ENCODE data around the gene CDHR2.

CDHR2 gene

DNA sequence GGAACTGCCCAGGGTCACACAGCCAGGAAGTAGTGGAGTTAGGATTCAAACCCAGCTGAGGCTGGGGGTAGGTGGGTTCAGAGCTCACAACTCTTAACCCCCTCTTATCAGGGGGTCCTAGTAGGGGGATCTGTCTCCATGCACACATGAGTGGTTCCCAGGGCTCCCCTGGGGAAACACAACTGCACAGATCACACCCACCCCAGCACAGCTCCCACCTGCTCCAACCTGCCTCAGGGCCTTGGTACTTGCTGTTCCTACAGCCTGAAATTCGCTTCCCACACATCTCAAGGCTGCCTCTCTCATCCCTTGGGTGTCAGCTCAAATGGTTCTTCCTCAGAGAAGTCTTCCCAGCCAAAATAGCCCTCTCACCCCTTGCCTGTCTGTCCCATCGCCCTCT lies 76.4 kb downstream of the CDHR2 start:
- DNase-seq: no peak

DNA sequence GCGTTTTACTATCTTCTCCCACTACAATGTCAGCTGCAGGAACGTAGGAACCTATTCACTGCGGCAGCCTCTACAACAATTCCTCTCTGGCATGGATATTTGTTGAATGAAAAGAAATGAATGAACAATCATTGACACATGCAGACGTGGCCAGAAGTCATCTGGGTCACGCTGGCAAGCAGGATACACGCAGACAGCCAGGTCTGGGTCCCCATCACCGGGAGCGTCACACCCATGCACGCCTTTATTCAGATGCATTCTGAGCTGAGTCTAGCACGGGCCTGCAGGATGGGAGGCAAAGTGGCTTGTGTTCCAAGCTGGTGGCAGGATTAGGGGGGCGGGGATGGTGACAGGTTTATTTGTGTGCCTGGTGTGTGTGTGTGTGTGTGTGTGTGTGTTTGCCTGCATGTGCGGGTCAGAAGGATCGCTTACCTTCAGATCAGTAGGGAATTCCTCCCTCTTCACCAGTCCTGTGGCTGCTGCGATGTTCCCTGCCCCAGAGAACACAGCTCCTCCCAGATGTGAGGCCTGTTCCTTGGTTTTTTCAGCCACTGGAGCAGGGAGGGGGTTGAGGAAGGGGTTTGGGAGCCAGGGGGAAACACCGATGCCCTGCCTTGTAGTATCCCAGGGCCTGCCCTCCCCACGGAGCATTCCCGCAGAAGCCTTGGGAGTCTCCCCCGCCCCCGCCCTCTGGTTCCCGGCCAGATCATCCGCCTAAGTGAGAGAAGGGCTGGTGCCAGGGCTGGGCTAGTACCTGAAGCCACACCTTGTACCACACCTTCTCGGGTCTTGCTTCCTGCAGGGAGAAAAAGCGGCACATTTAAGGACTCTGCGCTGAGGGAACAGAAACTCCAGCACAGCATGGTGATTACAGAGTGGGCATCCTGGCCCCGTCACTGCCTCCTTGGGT lies 77.1 kb downstream of the CDHR2 start:
- DNase-seq: no peak

DNA sequence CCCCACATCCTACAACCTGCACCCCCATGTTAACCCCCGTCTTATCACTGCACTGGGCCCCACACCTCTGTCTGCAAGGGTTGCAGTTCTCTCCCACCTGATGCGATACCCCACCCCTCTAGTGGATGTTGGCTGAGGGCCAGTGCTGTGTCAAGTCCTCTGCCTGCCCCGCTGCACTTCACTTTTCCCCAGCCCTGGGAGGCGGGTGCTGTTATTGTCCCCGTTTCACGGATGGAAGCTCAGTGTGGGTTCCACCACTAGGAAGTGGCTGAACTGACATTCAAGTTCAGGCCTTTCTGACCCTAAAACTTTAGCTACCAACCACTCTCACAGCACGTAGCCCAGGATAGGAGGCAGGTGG lies 77.7 kb downstream of the CDHR2 start:
- DNase-seq: no peak

DNA sequence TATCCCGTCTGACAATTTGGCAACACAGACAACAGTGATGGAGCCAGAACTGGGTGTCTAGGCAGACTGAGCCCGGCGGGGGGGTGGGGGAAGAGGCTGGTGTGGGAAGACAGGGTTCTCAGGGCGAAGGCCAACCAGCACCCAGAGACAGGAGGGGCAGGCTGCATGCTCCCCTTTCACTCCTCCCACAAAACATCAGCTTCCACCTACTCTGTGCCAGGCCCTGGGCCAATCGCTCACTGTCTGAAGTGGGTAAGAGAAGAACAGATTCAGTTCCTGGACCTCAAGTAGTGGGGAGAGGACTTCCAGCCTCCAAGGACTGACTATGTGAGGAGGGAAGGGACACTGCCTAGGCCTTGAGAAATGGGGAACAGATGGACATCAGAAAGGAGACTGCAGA lies 78.4 kb downstream of the CDHR2 start:
- no peak for DNase-seq

DNA sequence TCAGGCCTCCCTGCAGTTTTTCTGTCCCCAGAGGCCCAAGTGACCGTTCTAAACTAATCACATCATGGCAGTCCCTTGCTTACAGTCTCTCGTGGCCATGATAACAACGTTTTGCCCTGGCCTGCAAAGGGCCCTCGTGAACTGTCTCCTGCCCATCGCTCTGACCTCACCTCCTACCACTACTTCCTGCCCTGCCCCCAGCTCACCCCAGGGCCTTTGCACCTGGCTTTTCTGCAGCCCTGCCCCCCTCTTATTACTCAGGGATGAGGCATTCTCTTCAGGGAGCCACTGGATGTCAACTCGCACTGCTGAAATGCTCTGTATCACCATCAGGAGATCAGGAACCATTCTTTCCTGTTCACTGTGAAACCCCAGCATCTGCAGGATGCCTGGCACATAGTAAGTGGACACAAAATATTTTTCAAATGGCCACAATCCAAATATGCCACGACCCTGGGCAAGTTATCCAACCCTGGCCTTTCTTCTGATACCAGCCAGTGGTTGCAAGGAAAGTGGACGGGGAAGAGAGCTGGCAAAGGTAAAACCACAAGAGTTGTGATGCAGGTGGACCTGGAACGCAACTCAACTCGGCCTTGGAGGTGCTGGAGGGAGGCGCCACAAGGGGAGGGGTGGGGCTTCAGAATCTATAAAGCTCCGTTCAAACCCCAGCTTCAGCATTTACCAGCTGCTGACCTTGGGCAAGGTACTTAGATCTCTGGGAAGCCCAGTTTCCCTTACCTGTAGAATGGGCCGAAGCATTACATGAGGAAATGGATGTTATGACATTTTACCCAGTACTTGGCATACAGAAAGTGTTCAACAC lies 79.5 kb downstream of the CDHR2 start:
- DNase-seq: no peak

DNA sequence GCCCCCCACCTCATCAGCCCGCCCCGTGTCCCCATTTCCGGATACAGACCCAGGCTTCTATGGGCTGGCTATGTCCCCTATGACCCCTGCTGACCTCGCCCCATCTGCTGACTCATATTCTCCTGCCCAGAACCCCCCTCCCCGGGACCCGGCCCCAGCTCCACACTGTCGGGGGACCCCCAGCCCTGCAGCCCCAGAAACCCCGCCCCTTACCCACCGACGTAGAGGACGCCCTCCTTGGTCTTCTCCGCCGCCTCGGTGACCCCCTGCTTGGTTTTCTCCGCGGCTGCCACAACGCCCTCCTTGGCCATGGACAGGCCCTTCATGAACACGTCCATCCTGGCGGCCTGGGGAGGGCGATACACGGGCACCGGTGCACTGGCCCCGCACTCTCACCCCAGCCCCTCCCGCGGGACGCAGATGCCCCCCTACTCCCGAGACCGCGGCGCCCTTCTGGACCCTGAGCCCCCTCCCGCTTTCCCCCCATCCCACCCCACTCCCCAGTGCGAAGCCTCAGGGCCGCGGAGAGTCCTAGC lies 80.2 kb downstream of the CDHR2 start:
- DNase-seq: no peak

DNA sequence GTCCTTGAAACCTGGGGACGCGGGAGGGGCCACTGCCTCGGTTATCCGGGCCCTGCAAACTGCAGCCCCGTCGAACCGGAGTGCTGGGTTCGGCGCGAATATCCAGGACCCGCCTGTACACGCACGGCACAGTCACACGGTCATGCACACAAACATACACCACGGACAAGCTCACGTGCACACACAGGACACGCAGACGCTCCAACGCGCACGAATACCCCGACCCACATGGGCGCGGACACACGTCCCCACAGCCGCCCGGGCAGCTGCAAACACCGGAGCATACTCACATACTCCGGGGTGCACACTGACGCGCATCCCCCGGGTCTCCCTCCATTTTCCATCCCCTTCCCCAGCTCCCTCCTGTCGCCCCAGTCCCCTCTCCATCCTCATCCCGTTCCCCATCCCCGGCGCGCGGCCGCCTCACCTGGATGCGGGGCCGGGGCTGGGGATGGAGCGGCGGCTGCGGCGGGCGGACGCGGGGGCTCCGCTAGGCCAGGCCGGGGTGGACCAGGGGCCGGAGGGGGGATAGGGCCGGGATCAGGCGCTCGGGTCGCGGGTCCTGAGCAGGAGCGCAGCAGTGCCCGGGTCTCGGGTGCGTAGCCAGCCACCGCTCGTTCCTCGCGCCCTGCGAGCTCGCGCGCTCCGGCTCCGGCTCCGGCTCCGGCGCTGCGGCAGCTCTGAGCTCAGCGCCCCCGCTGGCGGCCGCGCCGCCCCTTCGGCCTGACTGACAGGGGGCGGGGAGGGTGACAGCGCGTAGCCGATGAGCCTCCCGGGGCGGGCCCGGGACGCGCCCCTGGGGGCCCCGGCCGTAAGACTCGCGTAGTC lies 80.9 kb downstream of the CDHR2 start, which contains the start of the genes EIF4E1B and SNCB:
EIF4E1B (plus strand) TSS at position 823 of the 828 bp plus-strand sequence. CDS start 12,113 bp downstream, outside the sequence.
SNCB (minus strand) TSS at position 682 of the 828 bp plus-strand sequence. CDS start 880 bp downstream, outside the sequence.
- DNase-seq: peak; percentile 55 to 62

DNA sequence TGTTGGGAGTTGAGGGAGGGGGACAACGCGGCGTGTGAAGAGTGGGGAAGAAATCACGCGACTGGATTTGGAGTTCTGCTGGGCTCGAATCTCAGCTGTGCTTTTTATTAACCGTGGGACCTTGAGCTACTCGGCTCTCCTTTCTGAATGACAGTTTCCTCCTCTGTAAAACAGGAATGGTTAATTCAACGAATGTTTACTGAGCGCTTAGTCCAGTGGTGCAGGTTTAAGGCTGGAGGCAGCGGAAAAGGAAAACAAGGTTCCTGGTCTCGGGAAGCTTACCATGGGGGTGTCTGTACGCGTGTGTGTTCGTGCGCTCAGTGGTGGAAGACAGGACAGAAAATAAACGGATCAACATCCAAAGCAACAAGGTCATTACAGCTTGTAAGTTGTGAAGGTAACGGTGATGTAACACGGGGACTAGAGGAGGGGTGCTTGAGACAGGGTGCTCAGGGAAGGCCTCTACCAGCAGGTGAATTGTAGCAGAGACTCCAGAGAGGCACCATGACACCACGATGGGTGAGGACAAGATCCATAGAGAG lies 81.6 kb downstream of the CDHR2 start:
- DNase-seq: no peak

DNA sequence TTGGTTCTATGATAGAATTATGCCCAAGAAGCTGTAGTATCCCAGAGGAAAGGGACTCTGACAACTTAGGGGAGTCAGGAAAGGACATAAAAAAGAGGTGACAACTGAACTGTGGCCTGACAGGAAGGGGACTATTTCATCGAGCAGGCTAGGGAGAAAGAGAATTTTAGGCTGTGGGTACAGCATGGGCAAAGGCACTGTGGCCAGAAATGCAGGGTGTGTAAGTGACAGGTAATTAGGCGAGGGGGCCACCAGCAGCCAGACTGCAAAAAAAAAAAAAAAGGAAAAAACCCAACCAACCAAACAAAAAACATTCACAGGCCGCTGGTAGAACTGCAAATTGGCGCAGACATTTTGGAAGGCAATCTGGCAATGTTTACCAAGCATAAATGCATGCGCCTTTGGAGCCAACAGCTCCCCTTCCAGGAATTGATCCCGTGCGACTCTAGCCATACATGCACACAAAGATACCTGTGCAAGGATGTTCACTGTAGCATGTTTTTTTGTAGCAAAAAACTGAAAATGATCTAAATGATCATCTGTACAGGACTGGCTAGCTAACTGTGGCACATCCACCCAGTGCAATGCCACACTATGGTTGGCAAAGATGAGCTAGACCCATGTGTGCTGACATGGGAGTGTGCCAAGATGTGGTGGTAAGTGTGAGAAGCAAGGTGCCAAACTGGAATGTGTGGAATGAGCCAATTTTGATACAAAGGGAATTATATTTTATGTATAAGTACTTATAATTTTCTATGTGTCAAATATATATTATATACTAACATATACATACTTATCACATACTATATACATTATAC lies 82.5 kb downstream of the CDHR2 start:
- no peak for DNase-seq

DNA sequence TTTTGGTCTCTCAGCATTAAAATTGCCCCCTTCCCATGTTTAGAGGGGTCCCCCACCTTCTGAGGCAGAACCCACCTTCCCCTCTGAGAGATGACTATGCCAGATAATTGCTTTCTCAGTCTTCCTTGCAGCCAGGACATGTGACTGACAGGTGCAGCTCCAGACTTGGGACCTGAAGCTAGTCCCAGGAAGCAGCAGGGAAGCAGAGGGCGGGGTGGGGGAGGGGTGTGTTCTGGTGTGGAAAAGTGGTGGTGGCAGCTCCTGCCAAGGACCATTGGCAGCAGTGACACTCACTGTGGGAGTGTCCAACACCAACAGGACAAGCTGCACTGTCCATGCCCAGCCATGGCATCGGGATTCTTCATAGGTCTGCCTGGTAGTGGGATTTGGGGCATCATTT lies 83.6 kb downstream of the CDHR2 start:
- DNase-seq: no peak

DNA sequence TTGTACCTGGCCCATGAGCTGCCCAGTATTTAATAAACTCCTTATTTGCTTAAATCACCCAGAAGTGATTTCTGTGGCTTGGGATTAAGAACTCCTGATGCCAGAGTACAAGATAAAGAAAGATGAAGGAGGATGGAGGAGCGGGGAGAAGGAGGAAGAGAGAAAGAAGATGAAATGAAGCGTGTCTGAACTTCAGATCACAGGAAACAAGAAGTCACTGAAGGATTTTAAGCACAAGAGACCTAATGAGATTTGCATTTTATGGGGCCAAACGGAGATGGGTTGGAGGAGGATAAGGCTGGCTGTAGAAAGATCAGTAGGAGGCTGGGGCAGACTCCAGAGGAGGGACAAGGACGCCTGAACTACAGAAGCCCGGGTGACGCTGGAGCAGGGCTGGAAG lies 84.5 kb downstream of the CDHR2 start:
- no peak for DNase-seq

DNA sequence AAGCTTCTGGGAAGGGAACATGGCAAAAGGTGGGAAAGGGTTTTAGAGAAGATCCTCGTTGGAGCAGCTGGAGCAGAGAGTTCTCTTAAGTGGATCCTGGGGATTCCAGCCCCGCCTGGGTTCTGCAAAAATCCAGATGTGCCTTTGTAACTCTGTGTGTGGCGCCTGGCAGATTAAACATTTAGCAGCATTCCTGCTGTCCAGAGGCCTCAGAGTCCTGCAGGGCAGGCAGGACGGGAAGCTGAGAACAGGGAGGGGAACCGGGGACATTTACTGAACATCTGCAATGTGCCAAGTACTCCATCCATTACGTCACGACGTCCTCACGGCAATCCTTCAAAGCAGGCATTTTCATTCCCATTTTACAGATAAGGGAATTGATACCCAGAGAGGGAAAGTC lies 87.3 kb downstream of the CDHR2 start:
- DNase-seq: no peak

DNA sequence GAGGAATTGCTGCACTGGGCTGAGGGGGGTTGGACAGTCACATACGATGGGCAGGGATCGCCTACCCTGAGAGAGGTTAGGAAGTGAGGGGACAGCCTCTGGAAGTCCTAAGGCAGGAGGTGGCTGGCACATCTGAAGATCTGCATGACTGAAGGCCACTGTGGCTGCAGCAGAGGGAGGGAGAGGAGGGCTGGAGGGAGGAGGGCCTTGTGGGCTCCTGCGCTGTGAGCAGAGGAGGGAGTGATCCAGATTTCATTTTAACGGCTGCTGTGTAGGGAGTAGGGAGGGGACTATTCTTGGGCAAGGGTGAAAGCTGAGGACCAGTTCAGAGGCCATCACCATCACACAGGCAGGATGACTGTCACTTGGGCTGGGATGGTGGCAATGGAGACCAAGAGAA lies 88.4 kb downstream of the CDHR2 start:
- no peak for DNase-seq

DNA sequence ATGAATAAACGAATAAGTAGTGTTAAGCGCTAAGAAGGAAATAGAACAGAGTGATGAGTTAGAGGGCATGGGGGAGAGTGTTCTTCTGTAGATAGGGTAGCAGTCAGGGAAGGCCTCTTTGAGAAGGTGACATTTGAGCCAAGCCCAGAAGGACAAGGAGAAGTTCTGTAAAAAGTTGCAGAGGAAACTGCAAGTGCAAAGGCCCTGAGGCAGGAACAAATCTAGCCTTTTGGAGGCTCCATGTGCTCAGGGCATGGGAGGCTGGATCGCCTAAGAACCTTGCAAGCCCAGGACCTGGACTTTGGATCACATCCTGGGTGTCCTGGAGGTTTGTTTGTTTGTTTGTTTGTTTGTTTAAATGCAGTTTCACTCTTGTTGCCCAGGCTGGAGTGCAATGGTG lies 89.3 kb downstream of the CDHR2 start:
- DNase-seq: no peak

DNA sequence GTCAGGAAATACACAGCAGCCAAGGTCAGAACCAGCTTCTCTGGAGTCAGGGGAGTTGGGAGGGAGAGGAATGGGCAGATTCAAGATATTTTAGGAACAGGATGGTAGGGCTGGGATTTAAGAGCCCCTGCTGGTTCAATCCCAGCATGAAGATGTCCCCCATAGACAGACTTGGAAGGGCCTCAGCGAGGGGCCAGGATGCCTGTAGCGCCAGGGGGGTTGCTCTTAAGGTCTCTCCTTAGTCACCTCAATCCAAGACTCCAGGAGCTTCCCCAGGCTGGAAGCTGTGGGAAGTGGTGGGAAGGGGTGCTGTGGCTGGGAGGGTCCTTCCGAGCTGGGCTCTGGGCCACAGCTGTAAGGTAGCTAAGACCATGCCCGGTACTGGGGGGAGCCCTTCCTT lies 90.1 kb downstream of the CDHR2 start:
- no peak for DNase-seq

DNA sequence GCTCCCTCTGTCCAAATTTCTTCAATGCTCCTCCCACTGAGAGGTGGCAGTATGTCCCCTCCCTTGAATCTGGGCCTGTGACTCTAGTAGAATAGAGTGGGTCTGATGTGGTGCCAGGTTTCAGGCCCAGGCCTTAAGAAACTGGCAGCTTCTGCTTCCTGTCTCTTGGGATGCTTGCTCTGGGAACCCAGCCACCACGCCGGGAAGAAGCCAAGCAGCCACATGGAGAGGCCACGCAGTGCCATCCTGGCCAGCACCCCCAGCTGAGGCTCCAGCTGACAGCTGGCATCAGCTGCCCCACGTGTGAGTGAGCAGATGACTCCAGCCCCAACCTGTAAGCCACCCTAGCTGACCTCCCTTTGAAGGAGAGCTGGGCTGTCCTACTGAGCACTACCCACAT lies 90.8 kb downstream of the CDHR2 start:
- DNase-seq: no peak

DNA sequence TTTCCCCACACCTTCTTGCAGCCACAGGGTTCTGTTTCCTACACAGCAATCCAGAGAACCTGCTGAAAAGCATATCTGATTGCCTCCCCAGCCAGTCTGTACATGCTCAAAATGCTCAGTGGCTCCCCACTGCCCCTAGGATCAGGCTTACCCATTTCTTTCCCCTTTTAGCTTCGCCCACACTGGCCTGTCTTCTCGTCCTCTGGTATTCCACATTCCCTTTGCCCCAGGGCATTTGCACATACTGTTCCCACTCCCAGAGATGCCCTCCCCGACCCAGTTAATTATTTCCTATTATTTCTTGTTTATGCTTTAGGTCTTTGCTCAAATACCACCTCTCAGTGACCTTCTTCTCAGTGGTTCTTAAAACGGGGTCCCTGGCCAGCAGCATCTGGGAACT lies 91.5 kb downstream of the CDHR2 start:
- DNase-seq: no peak

DNA sequence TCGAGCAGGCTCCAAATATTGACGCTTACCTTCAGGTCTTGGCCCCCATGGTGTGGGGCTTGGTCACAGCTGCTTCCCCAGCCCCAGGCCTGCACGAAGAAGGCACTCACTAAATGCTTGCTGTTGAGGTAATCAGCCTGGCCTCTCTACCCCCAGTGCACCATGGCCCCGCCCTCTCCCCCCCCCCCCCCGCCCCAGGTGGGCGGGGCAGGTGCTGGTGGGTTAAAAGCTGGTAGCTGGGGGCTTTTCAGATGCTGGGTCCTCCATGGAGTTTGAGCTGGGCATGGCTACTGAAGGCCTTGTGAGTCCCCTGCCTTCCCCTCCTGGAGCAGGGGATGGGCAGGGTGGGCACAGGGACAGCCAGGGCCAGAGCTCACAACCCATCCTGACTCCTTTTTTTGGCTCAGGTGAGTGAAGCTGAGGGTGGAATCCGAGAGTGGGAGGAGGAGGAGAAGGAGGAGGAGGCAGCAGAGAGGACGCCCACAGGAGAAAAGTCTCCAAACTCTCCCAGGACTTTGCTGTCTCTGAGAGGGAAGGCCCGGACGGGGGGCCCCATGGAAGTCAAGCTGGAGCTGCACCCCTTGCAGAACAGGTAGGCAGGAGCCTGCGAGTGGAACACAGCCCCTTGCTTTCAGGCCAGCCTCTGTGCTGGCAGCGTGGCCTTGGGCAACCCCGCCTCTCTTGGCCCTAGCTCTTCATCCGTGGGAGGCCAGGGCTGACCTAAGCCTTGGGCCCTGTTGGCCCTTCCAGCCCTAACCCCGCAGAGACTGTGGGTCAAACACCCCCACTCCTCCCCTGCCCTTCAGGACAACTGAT lies 93.7 kb downstream of the CDHR2 start:
- DNase-seq: no peak

DNA sequence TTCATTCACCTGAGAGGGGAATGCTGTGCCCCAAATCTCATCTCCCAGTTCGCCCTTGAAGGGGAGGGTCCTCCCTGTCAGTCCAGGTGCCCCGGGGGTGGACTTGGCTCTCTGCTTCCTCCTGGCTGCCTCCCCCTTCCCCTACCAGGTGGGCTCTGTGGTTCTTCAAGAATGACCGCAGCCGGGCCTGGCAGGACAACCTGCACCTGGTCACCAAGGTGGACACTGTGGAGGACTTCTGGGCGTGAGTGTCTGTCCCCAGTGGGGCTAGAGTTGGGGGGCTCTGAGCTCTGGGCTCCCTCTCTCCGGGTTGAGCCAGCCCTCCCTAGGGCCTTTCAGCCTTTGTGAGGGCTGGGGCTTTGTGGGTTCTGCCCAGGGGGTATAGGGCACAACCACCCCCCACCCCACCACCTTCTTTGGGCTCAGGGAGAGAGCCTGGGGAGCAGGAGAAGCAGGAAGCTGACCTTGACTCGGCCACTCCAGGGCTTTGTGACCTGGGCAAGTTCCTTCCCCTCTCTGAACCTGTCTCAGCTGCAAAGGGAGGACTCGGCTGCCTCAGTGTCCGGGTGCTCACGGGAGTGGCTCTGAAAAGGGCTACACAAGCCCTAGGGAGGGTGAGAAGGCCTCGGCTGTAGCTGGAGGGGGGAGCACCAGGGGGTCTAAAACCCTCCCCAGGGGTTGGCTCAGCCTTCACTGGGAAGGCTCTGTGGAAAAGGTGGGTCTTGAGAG lies 94.5 kb downstream of the CDHR2 start:
- DNase-seq: no peak

DNA sequence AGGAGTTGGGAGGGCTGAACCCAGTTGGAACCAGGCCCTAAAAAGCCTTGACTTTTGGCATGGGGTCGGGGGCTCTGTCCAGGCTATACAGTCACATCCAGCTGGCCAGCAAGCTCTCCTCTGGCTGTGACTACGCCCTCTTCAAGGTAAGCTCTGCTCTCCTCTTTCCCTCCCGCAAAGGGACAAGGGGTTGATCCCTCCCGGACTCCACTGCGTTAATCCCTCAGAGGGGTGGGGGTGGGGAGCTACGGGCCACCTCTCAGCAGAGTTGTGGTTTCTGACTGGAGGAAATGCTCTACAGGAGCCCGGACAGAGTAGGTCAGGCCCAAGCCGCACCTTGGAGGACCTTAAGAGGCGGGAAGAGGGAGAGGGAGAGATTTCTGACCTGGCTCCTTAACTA lies 95.2 kb downstream of the CDHR2 start:
- no peak for DNase-seq

Measured in activated CD4-positive, alpha-beta T cell treated with anti-CD3 and anti-CD28 coated beads, Interleukin-2, amount 50 U/mL, for 48 hours (primary cell).